Pancreas (tissue), 10 donors: ENCODE data around the gene CAMK1D. TPM values are rescaled to one million over a fixed set of nuclear protein-coding genes. Genes with fewer than 3 reads are reported as not detected.

ENCODE experiments used
- ATAC-seq, 4 donors: fragments of 200-7000 bp; cut with Tn5 transposase; one replicate each; pipeline versions ENCODE4 v1.8.0 to v1.9.1; 2020; ENCODE audit warnings: mild to moderate bottlenecking in 4 of 4, moderate library complexity in 4 of 4
- DNase-seq, 6 donors: peaks; one replicate each; pipeline ENCODE4 v3.0.0-alpha.2; 2020
- FAIRE-seq: peaks from 2 replicates; lab custom pipeline; 2012; peaks lifted over from hg19 to GRCh38; lab: Jason Lieb, UNC
- H3K27ac ChIP-seq, 4 donors: fragments of 200-600 bp; sonication (generic); 1 replicate in 3 of 4; 2 replicates in 1 of 4; pipeline versions ENCODE4 v1.5.0 to v1.8.0; 2020
- H3K27me3 ChIP-seq, 4 donors: fragments of 200-600 bp; one replicate each; pipeline ENCODE4 v1.8.0; 2021
- H3K36me3 ChIP-seq, 3 donors: fragments of 200-600 bp; sonication (generic) in 1 of 3; one replicate each; pipeline versions ENCODE4 v1.5.0 to v1.8.0; 2020 to 2021
- H3K4me1 ChIP-seq, 3 donors: fragments of 200-600 bp; one replicate each; pipeline ENCODE4 v1.8.0; 2021
- H3K4me3 ChIP-seq, 4 donors: fragments of 200-600 bp; sonication (generic) in 2 of 4; one replicate each; pipeline versions ENCODE4 v1.5.0 to v1.8.0; 2020 to 2021
- H3K9me3 ChIP-seq, 4 donors: fragments of 200-600 bp; one replicate each; pipeline ENCODE4 v1.8.0; 2021
- CTCF ChIP-seq, 4 donors: fragments of 200-600 bp; sonication (generic) in 3 of 4; IDR thresholded peaks; one replicate each; pipeline versions ENCODE4 v1.5.0 to v1.8.0; 2021; ENCODE audit warnings: antibody characterized with exemption in 4 of 4
- WGBS, 2 donors: extraction: QIAGEN DNeasy Blood & Tissue Kit; methylation state at CpG; one replicate each; pipeline ENCODE4 v1.1.7; 2013; 5-methylcytosine and 5-hydroxymethylcytosine counted together
- intact Hi-C, 3 donors: fragments of 100-400 bp; cut with DNase I; formaldehyde crosslinking; loops; one replicate each; pipeline versions ENCODE4 v1.11.1 to v1.14.2; 2022
- polyA plus RNA-seq, 2 donors: library from polyadenylated mRNA; stranded (reverse); fragments of 200-250 nt; gene quantifications; one replicate each; pipeline ENCODE4 v1.2.3, GENCODE V29; 2013
- total RNA-seq, 6 donors: library from RNA; stranded (reverse); fragmentation: NEBNext Ultra II Directional in 4 of 6; extraction: Animal tissue kit (Norgen Biotek cat#: 25700) in 4 of 6; gene quantifications; one replicate each; pipeline versions ENCODE4 v1.2.1 to v1.2.4, GENCODE V29; 2021 to 2023
- donor health status: healthy with polysubstance abuse.
- donor health status: DM: no; HTN: no; CAD: no; lungs with moderate emphysema.
- donor health status: DM: no; HTN: no; CAD: no.
- donor health status: control.
- donor health status: control.
- donor health status: Bipolar disorder and iron deficiency.
- donor health status: DM: yes; HTN: yes; CAD: no.
- donor health status: DM: no; HTN: no; CAD: no.
- donor health status: DM: no; HTN: no; CAD: no.
- donor health status: DM: yes; HTN: yes; CAD: no.

The CAMK1D gene
- total and polyA plus RNA-seq, 8 donors, result 2.9 to 30.1 (median 22.7) TPM

- FAIRE-seq, result no peak
- intact Hi-C loops, result no loop called here
- WGBS, 2 donors, result 74 to 82% methylated on average over 5 of the region's 5 CpGs
- no peak for ATAC-seq
- H3K36me3 ChIP-seq, result no peaks in the 10 kb centered on the region
- H3K27me3 ChIP-seq, result no peaks in the 10 kb centered on the region
- TF ChIP-seq CTCF (IDR thresholded peaks at IDR 0.05), result no peak
- no peak overlapping the region for H3K4me3 ChIP-seq
- H3K27ac ChIP-seq, result no peak overlapping the region
- no peaks in the 10 kb centered on the region for H3K9me3 ChIP-seq
- H3K4me1 ChIP-seq, result peaks cover 0 to 6% (median 0%) of the 10 kb centered on the region in 3 donors
- no peak for DNase-seq
Measured at GRCh38 chr10:12463459-12463838, 114.1 kb downstream of the CAMK1D start.

GRCh38 chr10:12465385-12466136 is 116.2 kb downstream of the CAMK1D start:
- no peak for DNase-seq
- 86 to 91% methylated on average over 9 of the region's 9 CpGs for WGBS, 2 donors
- intact Hi-C loops, result no loop called here
- FAIRE-seq, result no peak
- ATAC-seq, result no peak
- Histone ChIP-seq H3K9me3 (no peaks in the 10 kb centered on the region), H3K4me1 (peaks cover 0 to 17% (median 3%) of the 10 kb centered on the region in 3 donors), H3K4me3 (no peak overlapping the region), H3K36me3 (no peaks in the 10 kb centered on the region), H3K27me3 (no peaks in the 10 kb centered on the region), H3K27ac (no peak overlapping the region)
- TF ChIP-seq CTCF (IDR thresholded peaks at IDR 0.05), result no peak

GRCh38 chr10:12466704-12467305 is 117.5 kb downstream of the CAMK1D start:
- 87 to 89% methylated on average over 17 of the region's 17 CpGs for WGBS, 2 donors
- DNase-seq (no peak), FAIRE-seq (no peak), ATAC-seq (no peak)
- TF ChIP-seq CTCF (IDR thresholded peaks at IDR 0.05), result no peak
- Histone ChIP-seq H3K27me3 (no peaks in the 10 kb centered on the region), H3K27ac (no peak overlapping the region), H3K9me3 (no peaks in the 10 kb centered on the region), H3K4me3 (no peak overlapping the region), H3K36me3 (no peaks in the 10 kb centered on the region), H3K4me1 (peaks cover 10 to 22% (median 12%) of the 10 kb centered on the region in 3 donors)
- intact Hi-C loops, result no loop called here

GRCh38 chr10:12469345-12469744 is 120.0 kb downstream of the CAMK1D start:
- WGBS, 2 donors, result 77 to 80% methylated on average over 5 of the region's 5 CpGs
- Histone ChIP-seq H3K27me3 (no peaks in the 10 kb centered on the region), H3K36me3 (no peaks in the 10 kb centered on the region), H3K27ac (no peak overlapping the region), H3K9me3 (no peaks in the 10 kb centered on the region), H3K4me3 (no peak overlapping the region), H3K4me1 (peaks cover 14 to 28% (median 15%) of the 10 kb centered on the region in 3 donors)
- TF ChIP-seq CTCF (IDR thresholded peaks at IDR 0.05), result no peak
- intact Hi-C loops, result no loop called here
- DNase-seq (no peak), ATAC-seq (no peak), FAIRE-seq (no peak)

GRCh38 chr10:12470719-12471118 is 121.4 kb downstream of the CAMK1D start:
- Histone ChIP-seq H3K27me3 (no peaks in the 10 kb centered on the region), H3K4me1 (peaks cover 14 to 28% (median 15%) of the 10 kb centered on the region in 3 donors), H3K4me3 (no peak overlapping the region), H3K27ac (peak overlapping the region in 1 of 4 donors; percentile 40), H3K36me3 (no peaks in the 10 kb centered on the region), H3K9me3 (no peaks in the 10 kb centered on the region)
- intact Hi-C loops, result no loop called here
- no peak for FAIRE-seq
- DNase-seq, result no peak
- peak; percentile 21 to 42 (median 37) for ATAC-seq
- TF ChIP-seq CTCF (IDR thresholded peaks at IDR 0.05), result no peak
- WGBS, 2 donors, result 86 to 91% methylated on average over 10 of the region's 10 CpGs
